ENCODE results near the gene SLC4A1AP.

SLC4A1AP gene

GRCh38 chr2:27721335-27721734 lies 57.6 kb downstream of the SLC4A1AP start:
- no peak for DNase-seq (ENCODE audit: low spot score)

DNA sequence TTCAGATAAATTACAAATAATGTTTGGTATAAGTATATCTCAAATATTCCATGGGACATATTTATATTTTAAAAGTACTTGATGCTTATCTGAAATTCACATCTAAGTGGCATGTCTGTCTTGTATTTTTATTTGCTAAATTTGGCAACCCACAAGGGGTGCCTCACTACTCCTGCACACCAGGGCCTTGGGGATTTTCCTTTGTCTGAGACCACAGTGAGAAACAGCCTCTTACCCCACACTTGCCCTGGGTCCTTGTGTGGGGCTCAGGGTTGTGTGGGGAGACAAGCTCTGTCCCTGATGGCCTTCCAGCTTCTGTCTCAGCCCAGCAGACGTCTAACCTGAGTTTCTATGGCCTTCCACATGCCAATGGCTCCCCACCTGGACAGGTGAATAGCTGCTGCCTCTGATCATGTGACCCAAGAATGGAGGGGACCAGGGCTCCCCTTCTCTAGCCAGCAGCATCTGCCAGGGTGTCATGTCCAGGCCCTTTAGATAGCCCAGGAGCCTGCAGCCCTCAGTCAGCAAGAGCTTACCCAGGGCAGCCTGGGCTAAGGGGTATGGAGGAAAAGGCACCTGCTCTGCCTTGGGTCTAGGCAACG lies 58.3 kb downstream of the SLC4A1AP start:
- no peak for DNase-seq (ENCODE audit: low spot score)

GRCh38 chr2:27723372-27724144 lies 59.9 kb downstream of the SLC4A1AP start:
- peak; percentile 84 for DNase-seq (ENCODE audit: low spot score)

GRCh38 chr2:27724191-27724590 lies 60.5 kb downstream of the SLC4A1AP start:
- DNase-seq (ENCODE audit: low spot score), result no peak

DNA sequence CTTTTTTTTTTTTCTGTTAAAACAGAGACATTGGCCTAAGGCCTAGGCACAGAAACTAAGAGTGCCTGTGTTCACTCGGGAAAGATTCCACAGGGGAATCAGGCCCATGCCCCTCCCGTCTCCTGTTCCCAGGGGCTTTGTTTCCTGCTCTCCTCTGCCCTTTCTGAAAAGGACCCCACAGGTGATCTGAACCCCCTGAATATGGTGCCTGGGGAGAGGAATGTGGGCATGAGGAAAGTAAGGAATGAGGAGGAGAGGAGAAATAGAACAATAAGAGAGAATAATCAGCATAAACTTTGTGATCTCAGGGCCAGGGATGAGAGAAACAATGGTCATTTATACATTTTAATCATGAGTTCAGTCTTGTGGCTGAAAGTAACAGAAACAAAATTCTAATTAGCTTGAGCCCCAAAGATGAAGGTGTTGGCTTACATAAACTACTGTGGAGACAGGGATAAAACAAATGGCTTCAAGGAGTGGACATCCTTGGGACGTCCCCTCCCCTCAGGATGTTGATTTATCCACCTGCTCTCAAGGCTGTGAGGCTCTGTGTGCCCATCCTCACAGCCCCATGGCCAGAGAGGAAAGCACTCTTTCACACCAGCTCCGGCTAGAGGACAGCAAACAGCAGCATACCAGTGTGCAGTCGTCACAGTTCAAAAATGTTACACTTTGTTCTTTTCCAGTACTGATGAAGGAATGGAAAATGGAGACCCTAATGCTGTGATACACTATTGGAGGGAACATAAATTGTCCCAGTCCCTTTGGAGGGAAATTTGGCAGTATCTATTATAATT lies 61.4 kb downstream of the SLC4A1AP start:
- DNase-seq (ENCODE audit: low spot score), result peak; percentile 64

- no peak for DNase-seq (ENCODE audit: low spot score)
Observed at GRCh38 chr2:27727257-27727656, 63.6 kb downstream of the SLC4A1AP start.

DNA sequence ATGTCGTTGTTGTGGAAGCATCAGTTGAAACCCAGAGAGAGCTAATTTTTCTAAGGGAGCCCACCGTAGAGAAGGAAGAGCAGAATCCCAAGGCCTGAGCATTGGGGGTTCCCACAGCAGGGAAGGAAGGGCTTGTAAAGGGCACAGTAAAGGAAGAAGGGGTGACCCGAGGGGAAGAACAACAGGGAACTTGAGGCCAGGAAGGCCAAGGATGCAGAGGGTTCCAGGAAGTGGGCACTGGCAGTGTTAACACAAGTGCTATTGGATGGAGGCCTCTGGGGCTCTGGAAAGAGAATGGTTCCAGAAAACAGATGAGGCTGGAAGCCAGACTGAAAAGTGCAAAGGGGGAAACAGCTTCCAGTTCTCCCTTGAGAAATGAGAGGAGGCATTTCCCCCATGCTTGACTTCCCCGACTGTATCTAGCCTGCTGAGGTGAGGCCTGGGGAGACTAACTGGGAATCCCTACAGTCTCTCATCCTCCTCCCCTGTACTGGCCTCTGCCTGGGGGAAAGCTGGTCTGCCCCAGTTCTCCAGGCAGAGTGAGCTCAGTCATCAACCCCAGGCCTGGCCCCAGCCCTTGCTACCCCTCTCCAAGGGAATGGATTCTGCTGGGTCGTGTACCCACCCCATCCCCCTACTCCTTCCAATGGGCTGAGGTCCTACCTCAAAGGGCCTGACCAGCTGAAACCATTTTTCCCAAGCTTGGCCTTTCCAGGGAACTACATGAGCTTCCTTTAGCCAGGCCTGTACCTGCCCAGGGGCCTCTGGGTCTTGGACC lies 64.6 kb downstream of the SLC4A1AP start:
- no peak for DNase-seq (ENCODE audit: low spot score)

GRCh38 chr2:27729198-27729597 lies 65.5 kb downstream of the SLC4A1AP start:
- no peak for DNase-seq (ENCODE audit: low spot score)

DNA sequence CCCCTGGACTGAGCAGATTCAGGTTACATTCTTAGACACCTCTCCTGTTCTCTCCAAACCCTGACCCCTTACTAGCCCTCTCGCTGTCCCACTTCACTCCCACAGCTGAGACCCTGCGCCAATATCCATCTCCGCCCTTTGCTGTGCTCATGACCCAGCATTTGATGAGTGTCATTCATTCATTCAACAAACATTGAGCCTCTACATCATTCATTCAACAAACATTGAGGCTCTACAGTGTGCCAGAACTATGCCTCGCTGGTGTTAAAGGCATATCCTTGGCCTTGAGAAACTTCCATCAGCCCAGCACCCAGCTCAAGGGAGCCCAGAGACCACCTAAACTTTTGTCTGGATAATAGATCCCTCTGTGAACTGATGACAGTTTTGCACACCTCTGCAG lies 65.9 kb downstream of the SLC4A1AP start:
- no peak for DNase-seq (ENCODE audit: low spot score)

DNA sequence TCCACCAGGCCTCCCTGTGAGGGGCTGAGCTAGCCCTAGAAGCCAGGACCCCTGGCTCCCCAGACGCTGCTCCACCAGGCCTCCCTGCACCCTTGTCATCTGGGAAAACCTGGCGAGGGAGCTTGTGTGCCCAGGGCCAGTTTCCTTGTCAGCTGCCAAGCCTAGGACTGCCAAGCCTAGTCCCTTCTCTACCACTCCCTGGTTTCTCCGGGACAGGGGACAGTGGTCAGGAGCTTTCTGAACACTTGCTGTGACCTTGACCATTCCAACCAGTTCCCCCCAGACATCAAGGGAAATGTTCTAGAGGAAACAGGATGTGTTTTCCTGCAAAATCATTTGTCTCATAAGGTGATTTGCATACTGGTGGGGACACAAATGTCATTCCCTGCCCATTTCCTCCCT lies 66.6 kb downstream of the SLC4A1AP start:
- no peak for DNase-seq (ENCODE audit: low spot score)

DNA sequence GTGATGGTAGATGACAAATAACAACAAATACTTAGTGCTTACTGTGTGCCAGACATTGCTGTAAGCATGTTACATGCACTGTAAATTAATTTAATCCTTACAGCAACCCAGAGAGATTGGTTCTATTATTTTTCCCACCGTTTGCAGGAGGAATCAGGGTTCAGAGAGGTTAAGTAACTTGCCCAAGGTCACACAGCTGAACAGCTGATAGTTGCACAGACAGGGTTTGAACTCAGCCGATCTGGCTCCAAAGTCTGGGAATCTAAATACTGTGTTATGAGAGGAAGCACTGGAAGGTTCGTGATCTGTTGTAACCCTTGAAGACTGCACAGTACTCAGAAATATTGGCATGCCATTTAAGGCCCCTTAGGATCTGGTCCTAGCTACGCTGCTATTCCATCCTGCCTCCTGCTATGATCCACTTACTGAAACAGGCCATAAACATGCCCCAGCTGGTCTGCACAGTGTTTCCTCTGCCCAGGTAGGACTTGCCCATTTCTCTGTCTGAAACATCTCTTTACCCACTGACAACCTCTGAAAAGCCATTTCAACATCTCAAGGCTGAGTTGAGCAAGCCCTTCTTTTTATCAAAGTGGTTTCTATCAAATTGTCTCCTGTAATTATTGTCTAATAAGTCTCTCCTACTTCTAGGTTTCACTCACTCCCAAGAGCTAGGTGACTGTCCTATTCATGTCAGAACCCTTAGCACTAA lies 67.4 kb downstream of the SLC4A1AP start:
- DNase-seq (ENCODE audit: low spot score), result no peak

GRCh38 chr2:27734305-27734704 lies 70.6 kb downstream of the SLC4A1AP start:
- no peak for DNase-seq (ENCODE audit: low spot score)

GRCh38 chr2:27735263-27735904 lies 71.7 kb downstream of the SLC4A1AP start:
- DNase-seq (ENCODE audit: low spot score), result peak; percentile 93

GRCh38 chr2:27736031-27736889 lies 72.6 kb downstream of the SLC4A1AP start:
- no peak for DNase-seq (ENCODE audit: low spot score)

DNA sequence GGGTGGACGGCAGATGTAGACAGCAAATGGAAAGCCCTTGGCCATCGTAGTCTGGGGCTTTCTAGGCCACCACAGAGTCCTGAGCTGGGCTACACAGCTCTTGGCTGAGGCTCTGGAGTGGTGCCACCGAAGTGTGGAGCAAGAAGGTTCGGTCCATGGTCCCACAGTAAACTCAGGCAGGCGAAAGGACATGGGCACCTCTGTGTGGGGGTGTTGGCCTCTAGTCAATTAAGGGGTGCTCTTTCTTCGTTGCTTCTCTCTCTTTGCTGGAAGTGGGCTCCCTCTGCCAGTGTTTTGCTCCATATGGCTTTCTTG lies 73.2 kb downstream of the SLC4A1AP start:
- no peak for DNase-seq (ENCODE audit: low spot score)

- DNase-seq (ENCODE audit: low spot score), result peak; percentile 53
Observed at GRCh38 chr2:27737676-27738348, 74.1 kb downstream of the SLC4A1AP start.

DNA sequence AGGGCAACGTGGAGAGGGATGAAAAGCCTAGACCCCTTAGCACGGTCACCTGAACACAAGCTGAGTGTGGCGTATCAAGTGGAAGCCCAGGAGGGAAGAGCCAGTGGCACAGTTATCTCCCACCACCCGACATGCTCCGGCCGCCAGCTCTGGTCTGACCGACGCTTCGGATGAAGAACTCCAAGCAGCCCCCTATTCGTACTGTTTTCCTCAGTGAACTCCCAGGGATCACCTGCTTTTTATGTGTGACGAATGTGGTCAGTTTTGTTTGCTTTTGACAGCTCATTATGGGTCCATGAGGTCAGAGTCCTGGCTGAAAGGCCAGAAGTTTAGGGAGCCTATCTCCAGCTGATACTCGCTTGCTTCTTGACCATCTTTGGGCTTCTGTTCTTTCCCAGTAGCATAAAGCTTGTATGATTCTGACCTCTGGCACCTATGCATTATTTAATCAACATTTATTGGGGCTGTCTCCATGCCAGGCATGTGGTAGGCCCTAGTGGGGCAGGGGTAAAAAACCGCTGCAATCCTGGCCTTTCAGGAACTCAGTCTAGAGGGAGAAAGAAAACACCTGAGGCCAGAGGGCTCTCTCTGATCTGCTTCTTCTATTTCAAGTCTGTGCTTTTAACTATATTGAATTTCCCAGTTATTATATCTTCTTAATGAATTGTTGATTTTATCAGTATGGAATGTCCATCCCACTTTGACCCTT lies 74.8 kb downstream of the SLC4A1AP start:
- no peak for DNase-seq (ENCODE audit: low spot score)

DNA sequence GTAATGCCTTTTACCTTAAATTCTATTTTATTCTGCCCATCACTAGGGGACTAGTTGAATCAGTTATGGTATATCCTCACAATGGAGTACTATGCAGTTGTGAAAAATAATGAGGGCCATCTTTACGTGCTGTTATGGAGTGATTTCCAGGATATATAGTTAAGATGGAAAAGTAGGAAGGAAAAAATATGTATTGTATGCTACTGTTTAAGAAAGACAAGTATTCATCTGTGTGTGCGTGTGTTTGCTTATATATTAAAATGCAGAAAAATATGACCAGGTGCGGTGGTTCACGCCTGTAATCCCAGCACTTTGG lies 75.3 kb downstream of the SLC4A1AP start:
- no peak for DNase-seq (ENCODE audit: low spot score)

- no peak for DNase-seq (ENCODE audit: low spot score)
Observed at GRCh38 chr2:27741673-27742072, 78.0 kb downstream of the SLC4A1AP start.
